Measurements from ENCODE around the gene MRAS.

- TF ChIP-seq CTCF (conservative IDR thresholded peaks at IDR 0.05; ENCODE audit: low read depth, low read length), result no peak
- no peak for TF ChIP-seq BHLHE40 (IDR thresholded peaks at IDR 0.05; ENCODE audit: low read depth, low read length)
- TF ChIP-seq, protein P1, sequence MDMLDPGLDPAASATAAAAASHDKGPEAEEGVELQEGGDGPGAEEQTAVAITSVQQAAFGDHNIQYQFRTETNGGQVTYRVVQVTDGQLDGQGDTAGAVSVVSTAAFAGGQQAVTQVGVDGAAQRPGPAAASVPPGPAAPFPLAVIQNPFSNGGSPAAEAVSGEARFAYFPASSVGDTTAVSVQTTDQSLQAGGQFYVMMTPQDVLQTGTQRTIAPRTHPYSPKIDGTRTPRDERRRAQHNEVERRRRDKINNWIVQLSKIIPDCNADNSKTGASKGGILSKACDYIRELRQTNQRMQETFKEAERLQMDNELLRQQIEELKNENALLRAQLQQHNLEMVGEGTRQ (IDR thresholded peaks at IDR 0.05; ENCODE audit: low read depth, low read length), result no peak
- TF ChIP-seq POLR2A (IDR thresholded peaks at IDR 0.05; ENCODE audit: low read depth, low read length), result no peak
- no peak for TF ChIP-seq MAFK (IDR thresholded peaks at IDR 0.05; ENCODE audit: low read depth, low read length)
- TF ChIP-seq RAD21 (IDR thresholded peaks at IDR 0.05; ENCODE audit: low read length), result no peak
- no peak for TF ChIP-seq CHD1 (IDR thresholded peaks at IDR 0.05; ENCODE audit: low read depth, low read length)
Measured at GRCh38 chr3:138369151-138369900, 20.9 kb downstream of the MRAS start.
